ENCODE measurements around the gene MAGEF1.

MAGEF1 gene

DNA sequence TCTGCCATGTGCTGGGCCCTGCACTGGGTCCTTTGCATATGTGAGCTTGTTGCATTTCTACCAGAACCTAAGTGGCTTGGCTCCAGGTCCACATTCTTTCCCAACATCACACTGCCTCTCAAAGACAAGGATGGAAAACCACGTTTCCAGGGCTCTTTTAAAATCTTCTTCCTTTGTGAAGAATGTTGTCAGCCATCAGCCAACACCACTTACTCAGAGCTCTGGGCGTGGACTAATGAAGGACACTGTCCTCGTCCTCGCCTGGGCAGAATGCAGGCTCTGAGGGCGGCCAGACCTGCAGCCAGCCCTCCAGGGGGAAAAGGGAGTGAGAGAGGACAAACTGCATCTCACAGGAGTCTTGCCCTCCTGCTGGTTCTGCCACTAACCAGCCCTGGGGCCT, 49.7 kb downstream of the MAGEF1 start:
- FAIRE-seq: no peak

DNA sequence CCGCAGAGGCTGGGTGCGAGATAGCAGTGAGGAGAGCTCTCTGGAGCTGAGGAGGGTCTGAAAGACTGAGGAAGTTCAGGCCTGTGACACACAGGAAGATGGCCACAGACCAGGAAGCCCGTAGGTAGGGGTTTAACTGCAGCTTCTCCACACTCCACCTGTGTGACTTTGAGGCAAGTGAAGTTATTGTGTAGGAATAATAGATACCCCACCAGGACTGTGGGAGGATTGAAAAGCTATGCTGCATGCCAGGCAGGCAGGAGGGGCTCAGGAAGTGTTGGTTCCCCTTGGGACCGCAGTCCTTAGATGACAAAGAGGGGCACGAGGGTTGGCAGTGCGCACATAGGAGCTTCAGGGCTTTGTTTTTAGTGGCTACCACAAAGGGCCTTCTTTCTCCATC, 50.9 kb downstream of the MAGEF1 start:
- FAIRE-seq: no peak
